AG08395 (cell line): Measurements from ENCODE around the gene PUM2.

Experiments used
- DNase-seq: peaks from one replicate; pipeline ENCODE4 v3.0.0; 2012; ENCODE audit warnings: mixed read lengths, low spot score

Gene PUM2

DNA sequence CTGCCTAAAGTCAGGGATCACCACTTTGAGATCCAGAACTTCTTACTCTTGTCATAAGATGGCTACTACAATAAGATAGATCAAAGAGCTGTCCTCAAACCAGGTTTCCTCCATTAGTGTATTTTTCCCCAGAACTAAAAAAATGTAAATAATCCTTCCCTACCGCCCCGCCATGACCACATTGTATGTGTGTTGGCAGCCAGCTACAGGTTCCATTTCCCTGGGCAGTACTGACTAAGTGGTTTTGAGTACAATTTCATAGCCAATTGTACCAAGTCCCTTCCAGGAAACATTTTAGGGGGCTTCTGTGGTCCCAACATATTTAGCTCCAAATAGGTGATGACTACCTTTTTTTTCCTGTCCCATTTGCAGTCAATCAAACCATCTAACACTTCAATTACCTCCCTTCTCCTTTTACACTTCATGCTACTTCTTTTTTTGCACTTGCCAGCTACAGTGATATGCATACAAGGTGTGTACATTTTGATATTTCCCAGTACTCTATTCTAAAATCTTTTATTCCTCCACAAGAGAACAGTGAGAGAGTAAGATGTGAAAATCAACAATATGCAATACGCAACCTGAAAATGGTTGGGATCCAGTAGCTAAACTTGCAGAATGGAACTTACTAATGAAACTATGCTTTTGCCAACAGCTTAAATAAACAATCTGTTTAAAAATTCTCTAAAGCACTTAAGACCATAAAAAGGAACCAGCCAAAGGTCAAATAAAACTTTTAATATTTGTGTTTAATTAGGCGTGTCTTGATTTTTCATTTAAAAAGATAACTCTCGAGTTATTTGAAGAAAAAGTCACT lies 3.9 kb downstream of the PUM2 start:
- no peak for DNase-seq

DNA sequence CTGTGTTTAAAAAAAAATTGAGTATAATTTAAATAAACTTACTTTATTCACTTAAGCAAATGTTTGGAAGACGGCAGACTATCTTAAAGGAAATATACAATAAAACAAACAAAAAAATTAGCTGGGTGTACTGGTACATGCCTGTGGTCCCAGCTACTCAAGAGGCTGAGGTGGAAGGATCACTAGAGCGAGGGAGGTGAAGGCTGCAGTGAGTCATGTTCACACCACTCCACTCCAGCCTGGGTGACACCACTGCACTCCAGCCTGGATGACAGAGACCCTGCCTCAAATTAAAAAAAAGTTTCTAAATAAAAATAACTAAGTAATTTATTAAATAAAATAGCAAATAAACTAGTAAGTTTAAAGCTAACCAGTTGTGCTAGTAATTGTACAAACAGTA lies 7.5 kb downstream of the PUM2 start:
- no peak for DNase-seq

DNA sequence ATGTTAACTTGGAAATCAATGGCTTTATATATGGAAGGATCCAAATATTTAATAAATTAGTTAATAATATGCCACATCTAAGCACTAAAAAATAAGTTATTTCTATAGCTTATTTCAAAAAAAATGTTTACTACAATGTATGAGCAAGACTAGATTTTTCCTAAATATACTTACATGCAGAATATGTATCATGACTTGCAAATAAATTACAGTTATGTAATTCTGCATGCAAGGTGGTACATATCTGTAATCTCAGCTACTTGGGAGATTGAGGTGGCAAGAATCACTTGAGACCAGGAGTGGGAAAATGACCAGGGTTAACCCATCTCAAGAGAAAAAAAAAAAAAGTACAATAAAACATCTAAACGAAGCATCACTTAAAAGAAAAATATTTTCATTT lies 11.6 kb downstream of the PUM2 start:
- DNase-seq = no peak

DNA sequence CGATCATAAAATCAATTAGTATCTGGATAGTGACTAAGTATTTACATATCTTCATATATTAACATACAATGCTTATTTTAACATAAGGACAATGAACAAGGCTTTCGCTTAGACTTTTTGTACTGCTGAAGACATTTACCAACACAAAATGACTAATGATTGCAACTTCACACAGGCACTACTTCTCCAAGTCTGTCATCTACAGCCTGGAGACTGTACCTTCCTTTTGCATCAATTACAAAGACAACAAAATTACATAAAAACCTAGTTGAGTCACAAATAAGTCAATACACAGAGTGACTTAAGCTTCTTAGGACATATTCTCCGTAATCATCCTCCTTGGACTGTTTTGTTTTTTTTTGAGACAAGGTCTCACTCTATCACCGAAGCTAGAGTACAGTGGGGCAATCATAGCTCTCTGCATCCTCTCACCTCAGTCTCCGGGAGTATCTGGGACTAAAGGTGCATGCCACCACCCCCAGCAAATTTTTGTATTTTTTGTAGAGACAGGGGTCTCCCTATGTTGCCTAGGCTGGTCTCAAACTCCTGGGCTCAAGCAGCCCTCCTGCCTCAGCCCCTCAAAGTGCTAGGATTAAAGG lies 15.9 kb downstream of the PUM2 start:
- DNase-seq = no peak

DNA sequence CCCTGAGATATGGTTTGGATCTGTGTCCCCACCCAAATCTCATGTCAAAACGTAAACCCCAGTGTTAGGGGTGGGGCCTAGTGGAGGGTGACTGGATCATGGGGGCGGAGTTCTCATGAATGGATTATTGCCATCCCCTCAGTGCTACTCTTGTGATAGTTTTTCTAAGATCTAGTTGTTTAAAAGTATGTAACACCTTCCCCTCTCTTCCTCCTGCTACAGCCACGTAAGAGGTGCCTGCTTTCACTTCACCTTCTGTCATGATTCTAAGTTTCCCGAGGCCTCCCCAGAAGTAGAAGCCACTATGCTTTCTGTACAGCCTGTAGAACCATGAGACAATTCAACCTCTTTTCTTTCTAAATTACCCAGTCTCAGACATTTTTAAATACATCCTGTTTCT lies 16.9 kb downstream of the PUM2 start:
- no peak for DNase-seq

DNA sequence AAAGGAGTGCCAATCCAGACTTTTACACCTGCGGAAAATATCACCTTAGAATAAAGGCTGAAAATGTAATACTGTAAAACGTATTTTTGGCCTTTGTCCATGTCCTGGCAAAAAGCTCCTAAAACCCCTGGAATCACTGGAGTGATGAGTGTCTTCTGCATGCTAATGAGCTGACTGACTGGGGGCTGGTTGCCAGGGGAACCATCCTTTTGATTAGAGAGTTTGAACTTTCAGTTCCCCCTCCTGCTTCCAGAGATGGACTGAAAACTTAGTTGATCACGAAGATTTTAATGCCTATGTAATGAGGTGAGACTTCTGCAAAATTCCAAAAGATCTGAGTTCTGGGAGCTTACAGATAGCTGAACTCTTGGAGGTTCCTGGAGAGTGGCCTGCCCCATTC lies 20.5 kb downstream of the PUM2 start:
- no peak for DNase-seq

DNA sequence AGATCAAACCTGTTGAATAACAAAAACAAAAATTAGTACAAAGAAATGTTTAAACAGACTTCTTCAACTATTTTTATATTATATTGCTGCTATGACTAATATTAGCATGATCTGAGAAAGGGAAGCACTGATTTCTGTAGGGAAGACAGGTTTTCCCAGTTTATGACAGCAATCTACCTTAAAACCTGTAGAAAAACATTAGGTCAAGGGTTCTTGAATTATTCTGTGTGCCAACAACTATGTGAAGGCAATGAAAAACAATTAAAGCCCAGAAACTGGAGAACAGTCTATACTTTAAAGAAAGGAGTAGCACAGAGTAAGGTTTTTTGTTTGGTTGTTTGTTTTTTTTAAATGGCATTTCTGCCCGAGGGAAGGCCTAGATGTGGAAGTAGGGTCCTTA lies 23.3 kb downstream of the PUM2 start:
- DNase-seq = no peak

DNA sequence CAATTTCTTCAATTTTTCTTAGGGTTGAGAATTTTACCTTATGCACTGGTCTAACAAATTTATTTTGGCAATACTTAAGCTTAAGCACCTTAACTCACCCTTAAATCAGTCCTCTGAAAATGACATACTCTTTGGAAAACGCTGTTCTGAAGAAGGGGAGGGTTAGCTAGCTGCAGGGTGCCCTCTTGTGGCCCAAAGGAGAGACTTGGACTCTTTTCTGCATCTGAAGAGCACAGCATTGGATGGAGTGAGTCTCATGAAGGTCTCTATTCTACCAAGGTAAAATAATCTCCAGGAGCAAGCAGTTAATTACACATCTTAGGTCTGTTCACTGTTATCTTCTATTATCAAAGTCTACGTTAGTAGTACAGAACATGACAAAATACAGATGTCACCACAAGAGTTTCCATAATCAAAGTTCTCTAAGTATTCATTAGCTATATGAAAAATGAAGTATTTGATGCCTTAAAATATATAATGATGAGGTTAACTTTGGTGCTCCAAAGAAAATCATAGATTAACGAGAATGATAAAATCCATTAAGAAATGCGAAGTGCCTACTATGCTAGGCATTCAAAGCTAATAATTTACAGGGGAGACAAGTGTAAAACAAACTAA lies 24.4 kb downstream of the PUM2 start:
- peak; percentile 65 for DNase-seq

DNA sequence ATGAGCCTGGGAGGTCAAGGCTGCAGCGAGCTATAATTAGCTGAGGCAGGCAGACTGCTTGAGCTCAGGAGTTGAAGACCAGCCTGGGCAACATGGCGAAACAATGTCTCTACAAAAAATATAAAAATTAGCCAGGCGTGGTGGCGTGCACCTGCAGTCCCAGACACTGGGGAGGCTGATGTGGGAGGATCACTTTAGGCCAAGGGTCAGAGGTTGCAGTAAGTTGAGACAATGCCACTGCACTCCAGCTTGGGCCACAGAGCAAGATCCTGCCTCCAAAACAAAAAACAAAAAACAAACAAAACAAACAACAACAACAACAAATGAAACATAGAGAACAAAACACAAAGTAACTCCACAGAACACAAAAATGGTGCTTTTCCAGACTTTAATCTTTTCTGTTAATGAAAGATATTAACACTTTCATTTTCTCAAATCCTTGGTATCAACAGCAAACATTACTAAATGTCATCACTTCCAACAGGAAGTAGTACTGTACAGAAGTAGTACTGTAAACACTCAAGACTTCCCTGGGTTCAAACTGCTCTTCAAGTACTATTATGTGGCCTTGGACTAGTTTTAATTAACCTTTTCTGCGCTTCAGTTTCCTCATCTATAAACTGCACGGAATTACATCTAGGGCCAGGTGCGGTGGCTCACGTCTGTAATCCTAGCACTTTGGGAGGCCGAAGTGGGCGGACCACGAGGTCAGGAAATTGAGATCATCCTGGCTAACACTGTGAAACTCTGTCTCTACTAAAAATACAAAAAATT lies 27.9 kb downstream of the PUM2 start:
- no peak for DNase-seq

DNA sequence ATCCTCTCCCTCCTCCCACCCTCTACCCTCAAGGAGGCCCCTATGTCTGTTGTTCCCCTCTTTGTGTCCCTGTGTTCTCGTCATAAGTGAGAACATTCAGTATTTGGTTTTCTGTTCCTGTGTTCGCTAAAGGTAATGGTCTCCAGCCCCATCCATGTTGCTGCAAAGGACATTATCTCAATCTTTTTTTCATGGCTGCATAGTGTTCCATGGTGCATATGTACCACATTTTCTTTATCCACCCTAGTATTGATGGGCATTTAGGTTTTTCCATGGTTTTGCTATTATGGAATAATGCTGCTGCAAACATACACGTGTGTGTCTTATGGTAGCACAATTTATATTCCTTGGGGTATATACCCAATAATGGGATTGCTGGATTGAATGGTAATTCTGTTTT lies 33.0 kb downstream of the PUM2 start:
- no peak for DNase-seq

DNA sequence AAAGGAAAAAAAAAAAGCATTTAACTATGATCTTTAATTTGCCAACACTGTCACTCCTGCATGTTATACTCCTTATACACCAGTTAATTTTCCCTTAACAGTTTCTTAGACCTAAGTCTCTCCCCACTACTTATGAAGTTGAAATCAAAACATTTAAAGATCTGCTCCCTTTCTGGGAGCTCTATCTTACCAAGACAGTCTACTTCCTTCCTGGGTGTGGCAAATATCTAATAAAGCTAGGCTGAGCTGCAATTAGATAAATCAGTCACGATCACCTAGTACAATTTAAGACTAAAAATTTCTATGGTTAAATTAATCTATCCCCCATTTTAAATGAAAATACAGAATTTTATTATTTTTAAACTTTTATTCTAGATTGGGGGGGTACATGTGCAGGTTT lies 33.4 kb downstream of the PUM2 start:
- DNase-seq = no peak

DNA sequence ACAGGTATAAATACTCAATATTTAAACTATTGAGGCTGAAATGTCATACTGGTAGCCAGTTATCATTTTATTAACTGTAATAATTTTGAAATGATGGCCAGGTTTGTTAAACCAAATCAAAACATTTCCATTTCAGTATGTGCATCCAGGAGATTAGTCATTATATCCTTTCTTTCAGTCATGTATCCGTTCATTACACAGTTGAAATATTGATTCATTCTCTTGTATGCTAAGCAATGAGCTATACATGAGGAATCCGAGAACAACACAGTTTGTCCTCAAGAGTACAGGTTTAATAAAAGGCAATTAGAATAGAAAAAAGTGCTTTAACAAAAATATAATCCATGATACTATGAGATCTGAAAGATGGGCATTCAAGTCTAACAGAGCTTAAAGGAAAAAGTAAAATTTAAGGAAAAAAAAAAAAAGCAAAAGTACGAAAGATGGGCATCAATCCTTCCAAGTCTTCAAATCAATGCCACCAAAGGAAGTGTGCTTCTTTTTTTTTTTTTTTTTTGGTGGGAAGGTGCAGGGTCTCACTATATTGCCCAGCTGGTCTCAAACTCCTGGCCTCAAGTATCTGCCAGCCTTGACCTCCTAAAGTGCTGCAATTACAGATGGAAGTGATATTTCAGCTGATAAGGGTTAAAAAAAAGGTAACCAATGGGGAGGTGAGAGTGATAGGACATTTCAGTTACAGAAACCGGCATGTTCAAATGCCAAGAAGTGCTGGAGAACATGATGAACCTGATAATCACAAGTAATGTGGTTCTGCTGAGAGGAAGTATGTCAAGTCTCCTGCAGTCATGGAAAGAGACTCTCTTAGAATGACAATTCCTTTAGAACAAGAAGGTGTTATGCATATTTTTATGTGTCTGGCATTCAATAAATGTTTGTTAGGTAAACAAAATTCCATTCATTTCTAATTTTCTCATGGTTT lies 35.8 kb downstream of the PUM2 start:
- no peak for DNase-seq

DNA sequence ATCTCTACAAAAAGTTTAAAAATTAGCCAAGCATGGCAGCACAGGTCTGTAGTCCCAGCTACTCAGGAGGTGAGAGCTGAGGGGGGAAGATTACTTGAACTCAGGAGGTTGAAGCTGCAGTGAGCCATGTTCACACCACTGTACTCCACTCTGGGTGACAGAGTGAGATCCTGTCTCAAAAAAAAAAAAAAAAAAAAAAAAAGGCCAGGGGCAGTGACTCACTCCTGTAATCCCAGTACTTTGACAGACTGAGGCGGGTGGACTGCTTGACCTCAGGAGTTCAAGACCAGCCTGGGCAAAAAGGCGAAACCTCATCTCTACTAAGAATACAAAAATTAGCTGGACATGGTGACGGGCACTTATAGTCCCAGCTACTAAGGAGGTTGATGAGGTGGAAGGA lies 37.0 kb downstream of the PUM2 start:
- DNase-seq = no peak

DNA sequence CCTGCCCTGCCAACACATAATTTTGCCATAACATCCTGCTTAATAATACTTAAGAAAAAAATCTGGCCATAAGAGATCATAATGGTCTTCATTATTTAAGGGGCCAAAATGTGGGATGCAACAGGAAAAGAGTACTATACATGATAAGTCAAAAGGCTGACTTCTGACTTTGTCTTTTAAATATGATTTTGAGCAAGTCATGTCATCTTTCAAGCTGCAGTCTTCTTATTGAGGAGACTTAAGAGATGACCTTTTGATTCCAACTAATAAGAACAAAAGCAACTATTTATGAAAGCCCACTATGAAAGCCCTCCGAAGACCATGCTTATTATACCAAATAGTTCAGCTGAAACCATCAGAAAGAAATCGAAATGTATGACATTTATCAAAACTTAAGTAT lies 41.6 kb downstream of the PUM2 start:
- DNase-seq = no peak

DNA sequence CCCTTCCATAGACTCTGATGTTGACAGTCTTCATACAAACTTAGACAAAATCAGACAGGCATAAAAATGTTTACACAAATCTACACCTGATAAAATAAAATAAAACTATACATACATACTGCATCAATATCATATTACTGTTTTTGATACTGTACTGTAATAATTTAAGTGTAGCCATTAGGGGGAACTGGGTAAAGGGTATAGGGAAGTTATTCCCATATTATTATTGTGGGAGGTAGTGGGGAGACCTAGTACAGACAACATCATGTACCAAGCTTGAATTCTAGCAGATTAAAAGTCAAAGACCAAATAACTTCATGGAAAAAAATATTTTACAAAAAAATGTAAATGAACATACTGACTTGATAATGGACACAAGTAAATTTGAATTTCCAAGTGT lies 43.3 kb downstream of the PUM2 start:
- DNase-seq = no peak

DNA sequence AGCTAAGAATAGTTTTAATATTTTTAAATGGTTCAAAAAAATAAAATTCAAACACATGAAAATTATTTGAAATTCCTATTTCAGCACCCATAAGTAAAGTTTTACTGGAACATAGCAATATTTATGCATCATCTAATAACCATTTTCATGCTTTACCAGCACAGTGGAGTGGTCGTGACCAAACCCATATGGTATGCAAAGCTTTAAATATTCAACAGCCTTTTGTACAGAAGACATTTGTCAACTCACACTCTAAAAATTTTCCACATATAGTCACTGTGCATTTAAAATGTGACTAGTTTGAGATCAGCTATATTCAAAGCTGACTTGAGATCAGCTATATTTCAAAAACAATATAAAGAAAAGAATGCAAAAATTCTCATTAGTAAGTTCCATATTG lies 46.2 kb downstream of the PUM2 start:
- DNase-seq = peak; percentile 24

DNA sequence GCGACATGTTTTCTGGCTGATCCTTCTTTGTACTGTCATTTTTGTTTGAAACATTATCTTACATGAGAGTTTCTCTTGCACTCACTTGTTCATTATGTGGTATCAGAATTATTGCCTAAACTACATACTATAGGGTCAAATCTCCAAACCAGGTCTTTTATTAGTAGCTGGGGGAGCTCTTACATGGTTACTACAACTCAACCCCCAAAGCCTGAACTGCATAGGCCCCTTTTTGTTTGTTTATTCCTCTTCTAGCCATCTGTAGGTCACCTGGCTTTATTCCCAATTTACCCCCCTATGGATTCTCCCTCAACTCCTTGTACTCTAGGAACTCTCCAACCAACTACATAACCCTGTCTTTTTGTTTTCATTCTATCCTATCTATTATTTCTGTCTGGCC lies 46.7 kb downstream of the PUM2 start:
- DNase-seq = no peak

DNA sequence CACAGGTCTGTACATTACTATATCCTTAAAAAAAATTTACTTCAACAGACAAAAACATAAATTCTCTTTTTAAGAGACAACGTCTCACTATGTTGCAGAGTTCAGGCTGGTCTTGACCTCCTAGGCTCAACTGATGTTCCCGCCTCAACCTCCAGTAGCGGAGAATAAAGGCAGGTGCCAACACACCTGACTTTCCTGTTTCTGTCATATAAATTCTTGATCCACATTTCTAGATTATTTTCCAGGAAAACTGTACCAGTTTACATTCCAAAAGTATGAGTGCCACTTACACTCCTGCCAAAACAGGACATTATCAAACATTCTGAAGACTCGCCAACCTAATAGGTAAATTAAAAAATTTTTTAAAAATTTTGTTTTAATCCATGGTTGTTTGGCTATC lies 48.6 kb downstream of the PUM2 start:
- no peak for DNase-seq

DNA sequence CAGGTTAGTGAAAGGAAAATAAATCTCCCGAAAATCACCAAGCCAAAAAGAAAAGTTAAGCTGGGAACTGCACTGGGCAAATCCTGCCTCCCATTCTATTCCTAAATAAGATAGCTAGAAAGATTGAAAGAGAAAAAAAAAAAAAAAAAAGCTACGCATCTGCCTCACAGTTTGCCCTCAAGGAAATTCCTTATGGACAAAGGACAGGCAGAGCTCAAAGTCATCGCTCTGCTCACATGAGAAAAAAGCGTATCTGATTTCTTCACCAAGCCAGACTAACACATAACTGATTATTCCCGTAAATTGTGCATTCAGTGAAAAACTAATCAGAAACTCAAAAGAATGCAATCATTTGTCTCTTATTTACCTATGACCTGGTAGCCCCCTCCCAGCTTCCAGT lies 50.0 kb downstream of the PUM2 start:
- no peak for DNase-seq

DNA sequence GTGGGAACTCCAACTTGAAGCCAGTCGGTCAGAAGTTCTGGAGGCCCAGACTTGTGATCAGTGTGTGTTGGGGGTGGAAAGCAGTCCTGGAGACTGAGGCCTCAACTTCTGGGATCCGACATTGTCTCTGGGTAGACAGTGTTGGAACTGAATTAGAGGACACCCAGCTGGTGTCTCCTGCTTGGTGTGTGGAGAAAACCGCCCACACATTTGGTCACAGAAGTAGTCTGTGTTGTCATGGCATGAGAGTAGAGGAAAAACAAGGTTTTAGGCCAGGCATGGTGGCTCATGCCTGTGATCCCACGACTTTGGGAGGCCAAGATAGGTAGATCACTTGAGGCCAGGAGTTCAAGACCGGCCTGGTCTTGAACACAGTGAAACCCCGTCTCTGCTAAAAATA lies 51.5 kb downstream of the PUM2 start:
- no peak for DNase-seq

DNA sequence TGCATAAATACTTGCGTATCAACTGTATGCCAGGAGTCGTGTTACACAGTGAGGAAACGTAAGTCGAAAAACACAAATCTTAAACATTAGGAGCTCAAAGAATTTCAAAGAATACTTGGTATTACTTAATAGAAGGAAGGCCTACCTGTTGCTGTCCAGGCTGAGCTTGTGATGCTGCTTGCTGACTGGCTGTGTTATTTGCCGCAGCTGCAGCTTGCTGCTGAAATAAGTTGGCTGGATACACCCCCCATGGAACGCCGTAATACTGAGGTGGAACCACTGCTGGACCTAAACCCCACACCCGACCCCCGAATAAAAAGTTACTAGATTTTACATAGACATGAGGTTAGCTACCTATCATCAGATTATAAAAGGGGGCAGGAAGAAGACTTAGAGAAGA lies 56.4 kb downstream of the PUM2 start:
- no peak for DNase-seq

DNA sequence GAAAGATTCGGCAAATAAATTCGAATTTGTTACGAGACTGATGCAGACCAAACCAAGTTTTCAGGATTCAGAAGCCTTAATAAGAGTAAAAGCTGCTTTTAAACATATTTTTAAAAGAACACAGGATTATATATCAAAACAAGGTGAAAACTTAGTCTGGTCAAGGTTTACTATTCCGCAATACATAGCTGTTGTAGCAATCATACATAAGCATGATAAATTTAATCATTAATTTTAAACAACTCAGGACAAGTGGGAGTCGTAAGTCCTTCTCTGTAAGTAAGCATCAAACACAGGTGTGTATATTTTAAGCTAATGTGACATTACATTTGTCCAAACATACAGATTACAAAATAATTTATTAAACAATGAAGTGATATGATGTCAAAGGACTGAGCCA lies 57.7 kb downstream of the PUM2 start:
- no peak for DNase-seq
